CD14-positive monocyte (primary cell): ENCODE results near the gene CD247. TPM values are rescaled to one million over a fixed set of nuclear protein-coding genes. Genes with fewer than 3 reads are reported as not detected.

Source experiments
- DNase-seq, 3 donors: peaks; one replicate each; pipeline ENCODE4 v3.0.0-alpha.2; 2011 to 2022
- H2AFZ ChIP-seq: 2 replicates; pipeline ENCODE4 v1.6.0; 2012; ENCODE audit warnings: mild to moderate bottlenecking, low read depth, low read length, inconsistent platforms; ENCODE audit not compliant: insufficient read depth, poor library complexity, severe bottlenecking
- H3K27ac ChIP-seq, 2 donors: 1 replicate in 1 of 2; 2 replicates in 1 of 2; pipeline ENCODE4 v1.5.1; 2012 to 2013; ENCODE audit warnings: low read length in 2 of 2, control low read depth in 1 of 2, inconsistent platforms in 1 of 2, low read depth in 1 of 2, mild to moderate bottlenecking in 1 of 2
- H3K27me3 ChIP-seq, 2 donors: one replicate each; pipeline versions ENCODE4 v1.6.0 to v1.6.1; 2011 to 2013; ENCODE audit warnings: low read length in 2 of 2; ENCODE audit not compliant: control insufficient read depth in 2 of 2, insufficient read depth in 2 of 2
- H3K36me3 ChIP-seq, 2 donors: replicated peaks in 1 of 2; 1 replicate in 1 of 2; 2 replicates in 1 of 2; pipeline versions ENCODE4 v1.5.1 to v1.6.1; 2012 to 2013; ENCODE audit warnings: low read length in 2 of 2, control low read depth in 1 of 2, inconsistent platforms in 1 of 2, mild to moderate bottlenecking in 1 of 2; ENCODE audit not compliant: insufficient read depth in 2 of 2, control insufficient read depth in 1 of 2
- H3K4me1 ChIP-seq, 2 donors: 1 replicate in 1 of 2; 2 replicates in 1 of 2; pipeline versions ENCODE4 v1.5.1 to v1.6.1; 2012 to 2013; ENCODE audit warnings: low read length in 2 of 2, control low read depth in 1 of 2, inconsistent platforms in 1 of 2, mild to moderate bottlenecking in 1 of 2, moderate library complexity in 1 of 2; ENCODE audit not compliant: insufficient read depth in 2 of 2, control insufficient read depth in 1 of 2
- H3K4me2 ChIP-seq: replicated peaks from 2 replicates; pipeline ENCODE3; 2012; ENCODE audit warnings: low read length, moderate library complexity, mild to moderate bottlenecking; ENCODE audit not compliant: poor library complexity, severe bottlenecking; ENCODE audit errors: extremely low read depth
- H3K4me3 ChIP-seq, 3 experiments: fragments of 200-600 bp in 1 of 3; sonication (generic) in 1 of 3; replicated peaks in 1 of 3; 1 replicate in 2 of 3; 2 replicates in 1 of 3; pipeline ENCODE4 v1.5.1; 2011 to 2013; ENCODE audit warnings: low read length in 3 of 3, mild to moderate bottlenecking in 3 of 3, control low read depth in 2 of 3, low read depth in 2 of 3, inconsistent platforms in 1 of 3, moderate library complexity in 1 of 3
- H3K79me2 ChIP-seq: 2 replicates; pipeline ENCODE4 v1.6.0; 2012; ENCODE audit warnings: mild to moderate bottlenecking, control low read depth, inconsistent platforms, low read length, moderate library complexity; ENCODE audit not compliant: insufficient read depth
- H3K9ac ChIP-seq: 2 replicates; pipeline ENCODE4 v1.6.0; 2017; ENCODE audit warnings: low read length, mild to moderate bottlenecking; ENCODE audit not compliant: insufficient read depth, poor library complexity, severe bottlenecking
- H3K9me3 ChIP-seq, 2 donors: replicated peaks in 1 of 2; 1 replicate in 1 of 2; 2 replicates in 1 of 2; pipeline versions ENCODE4 v1.5.1 to v1.6.1; 2012 to 2013; ENCODE audit warnings: low read length in 2 of 2, control low read depth in 1 of 2; ENCODE audit not compliant: control insufficient read depth in 1 of 2, insufficient read depth in 1 of 2
- H4K20me1 ChIP-seq: 2 replicates; pipeline ENCODE4 v1.6.0; 2012; ENCODE audit warnings: mild to moderate bottlenecking, low read length, control low read depth, moderate library complexity; ENCODE audit not compliant: insufficient read depth
- H3K27ac Mint-ChIP-seq, 7 donors: one replicate each; pipeline ENCODE4 v1.8.0; 2020; ENCODE audit warnings: mild to moderate bottlenecking in 7 of 7, mixed read lengths in 7 of 7, moderate library complexity in 6 of 7, inconsistent platforms in 2 of 7
- H3K27me3 Mint-ChIP-seq, 3 donors: one replicate each; pipeline ENCODE4 v1.8.0; 2021 to 2022; ENCODE audit warnings: low read depth in 3 of 3, mild to moderate bottlenecking in 3 of 3, mixed read lengths in 3 of 3, moderate library complexity in 3 of 3, inconsistent platforms in 1 of 3
- H3K36me3 Mint-ChIP-seq, 2 donors: one replicate each; pipeline ENCODE4 v1.8.0; 2020; ENCODE audit warnings: mixed read lengths in 2 of 2, inconsistent platforms in 1 of 2, mild to moderate bottlenecking in 1 of 2
- H3K4me1 Mint-ChIP-seq: one replicate; pipeline ENCODE4 v1.8.0; 2020; ENCODE audit warnings: mild to moderate bottlenecking, mixed read lengths
- H3K4me3 Mint-ChIP-seq, 2 donors: one replicate each; pipeline ENCODE4 v1.8.0; 2020; ENCODE audit warnings: mild to moderate bottlenecking in 2 of 2, mixed read lengths in 2 of 2, moderate library complexity in 1 of 2
- H3K9me3 Mint-ChIP-seq, 7 donors: one replicate each; pipeline ENCODE4 v1.8.0; 2020 to 2022; ENCODE audit warnings: mixed read lengths in 7 of 7, mild to moderate bottlenecking in 6 of 7, moderate library complexity in 6 of 7, inconsistent platforms in 2 of 7
- CTCF ChIP-seq: fragments of 200-600 bp; IDR thresholded peaks from one replicate; pipeline ENCODE4 v1.8.0; 2022; ENCODE audit warnings: antibody characterized with exemption, mild to moderate bottlenecking
- intact Hi-C, 2 donors: fragments of 100-400 bp; cut with micrococcal nuclease; formaldehyde crosslinking; loops; one replicate each; pipeline versions ENCODE4 v1.15.0 to v1.15.1; 2023
- polyA plus RNA-seq, 3 donors: library from polyadenylated mRNA; depleted of rRNA in 1 of 3; unstranded in 2 of 3; stranded (reverse) in 1 of 3; fragments of 300-500 nt in 2 of 3; fragments of >200 nt in 1 of 3; fragmentation: Illumina TruSeq in 2 of 3; gene quantifications; 1 replicate in 2 of 3; 2 replicates in 1 of 3; pipeline ENCODE4 v1.2.3, GENCODE V29; 2012 to 2021

Gene CD247
- polyA plus RNA-seq, 3 donors: 0.29 to 1.8 (median 1.6) TPM

- Histone ChIP-seq H3K4me1 (peaks cover 0 to 7% of the 10 kb centered on the region in 2 donors), H3K36me3 (peaks cover 16 to 31% of the 10 kb centered on the region in 2 donors), H3K27me3 (no peaks in the 10 kb centered on the region), H2AFZ (no peak overlapping the region), H4K20me1 (no peaks in the 10 kb centered on the region), H3K9me3 (no peaks in the 10 kb centered on the region), H3K4me3 (no peak overlapping the region), H3K79me2 (no peaks in the 10 kb centered on the region), H3K27ac (no peak overlapping the region), H3K9ac (no peak overlapping the region), H3K4me2 (no peak overlapping the region)
- no peaks in the 10 kb centered on the region for H3K9me3 Mint-ChIP-seq
- H3K4me3 Mint-ChIP-seq: no peak overlapping the region
- no peak for TF ChIP-seq CTCF
- H3K4me1 Mint-ChIP-seq: peaks cover 9% of the 10 kb centered on the region
- DNase-seq: no peak
- intact Hi-C loops: no loop called here
- H3K27ac Mint-ChIP-seq: no peak overlapping the region
- H3K27me3 Mint-ChIP-seq: peaks cover 0 to 2% (median 0%) of the 10 kb centered on the region in 3 donors
- H3K36me3 Mint-ChIP-seq: peaks cover 47 to 51% of the 10 kb centered on the region in 2 donors
Measured at GRCh38 chr1:167419245-167419644, 99.1 kb downstream of the CD247 start.

GRCh38 chr1:167418391-167418790 lies 99.9 kb downstream of the CD247 start:
- peaks cover 9% of the 10 kb centered on the region for H3K4me1 Mint-ChIP-seq
- no peaks in the 10 kb centered on the region for H4K20me1 ChIP-seq
- H3K9ac ChIP-seq: no peak overlapping the region
- intact Hi-C loops: no loop called here
- H3K4me1 ChIP-seq: peaks cover 0 to 7% of the 10 kb centered on the region in 2 donors
- no peak overlapping the region for H3K4me3 ChIP-seq
- H3K27ac ChIP-seq: no peak overlapping the region
- H3K27me3 Mint-ChIP-seq: peaks cover 0 to 2% (median 0%) of the 10 kb centered on the region in 3 donors
- no peaks in the 10 kb centered on the region for H3K9me3 Mint-ChIP-seq
- DNase-seq: no peak
- peak overlapping the region in 1 of 7 donors; percentile 46 for H3K27ac Mint-ChIP-seq
- H3K36me3 Mint-ChIP-seq: peaks cover 49 to 50% of the 10 kb centered on the region in 2 donors
- no peaks in the 10 kb centered on the region for H3K79me2 ChIP-seq
- no peaks in the 10 kb centered on the region for H3K9me3 ChIP-seq
- TF ChIP-seq CTCF: no peak
- H3K27me3 ChIP-seq: no peaks in the 10 kb centered on the region
- H3K4me3 Mint-ChIP-seq: no peak overlapping the region
- H2AFZ ChIP-seq: no peak overlapping the region
- H3K36me3 ChIP-seq: peaks cover 22 to 40% of the 10 kb centered on the region in 2 donors
- no peak overlapping the region for H3K4me2 ChIP-seq
